ENCODE results near the gene SIK3. TPM values are rescaled to one million over a fixed set of nuclear protein-coding genes. Genes with fewer than 3 reads are reported as not detected.
A peak's percentile ranks its signal among the peaks of the same experiment; 100 is the strongest.

SIK3 gene
- total RNA-seq, 4 donors from 2014 or later = 45.0 to 70.2 (median 48.8) TPM

GRCh38 chr11:116856423-116856822, 241.8 kb downstream of the SIK3 start:
- peaks cover 0 to 81% (median 9%) of the 10 kb centered on the region in 3 donors for H3K36me3 ChIP-seq

DNA sequence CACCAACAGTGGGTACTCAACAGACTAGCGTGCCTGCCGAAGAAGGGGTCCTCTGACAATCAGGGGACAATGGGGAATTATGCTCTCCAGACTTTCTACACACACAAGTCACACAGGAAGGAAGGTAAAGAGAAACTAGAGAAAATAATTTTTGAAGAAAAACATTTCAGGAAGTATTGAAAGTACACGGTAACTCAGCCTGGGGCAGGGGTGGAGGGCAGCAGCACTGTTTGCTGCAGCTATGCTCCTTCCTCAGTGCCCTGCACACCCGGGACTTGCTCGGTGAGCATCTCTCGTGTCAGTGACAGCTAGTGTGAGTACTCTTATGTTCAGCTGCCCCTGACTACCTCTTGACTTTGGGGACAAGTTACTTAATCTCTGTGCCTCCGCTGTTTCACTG, 242.8 kb downstream of the SIK3 start:
- no peak overlapping the region for H3K27ac ChIP-seq
- no peak overlapping the region for H3K4me3 ChIP-seq
- no peaks in the 10 kb centered on the region for H3K27me3 ChIP-seq
- DNase-seq (ENCODE audit: low spot score in 2 of 2) = no peak
- peaks cover 0 to 71% (median 9%) of the 10 kb centered on the region in 3 donors for H3K36me3 ChIP-seq
- 83 to 90% methylated on average over 7 of the region's 7 CpGs for WGBS, 2 donors
- peaks cover 0 to 37% (median 30%) of the 10 kb centered on the region in 4 donors for H3K4me1 ChIP-seq
- TF ChIP-seq, protein P1, sequence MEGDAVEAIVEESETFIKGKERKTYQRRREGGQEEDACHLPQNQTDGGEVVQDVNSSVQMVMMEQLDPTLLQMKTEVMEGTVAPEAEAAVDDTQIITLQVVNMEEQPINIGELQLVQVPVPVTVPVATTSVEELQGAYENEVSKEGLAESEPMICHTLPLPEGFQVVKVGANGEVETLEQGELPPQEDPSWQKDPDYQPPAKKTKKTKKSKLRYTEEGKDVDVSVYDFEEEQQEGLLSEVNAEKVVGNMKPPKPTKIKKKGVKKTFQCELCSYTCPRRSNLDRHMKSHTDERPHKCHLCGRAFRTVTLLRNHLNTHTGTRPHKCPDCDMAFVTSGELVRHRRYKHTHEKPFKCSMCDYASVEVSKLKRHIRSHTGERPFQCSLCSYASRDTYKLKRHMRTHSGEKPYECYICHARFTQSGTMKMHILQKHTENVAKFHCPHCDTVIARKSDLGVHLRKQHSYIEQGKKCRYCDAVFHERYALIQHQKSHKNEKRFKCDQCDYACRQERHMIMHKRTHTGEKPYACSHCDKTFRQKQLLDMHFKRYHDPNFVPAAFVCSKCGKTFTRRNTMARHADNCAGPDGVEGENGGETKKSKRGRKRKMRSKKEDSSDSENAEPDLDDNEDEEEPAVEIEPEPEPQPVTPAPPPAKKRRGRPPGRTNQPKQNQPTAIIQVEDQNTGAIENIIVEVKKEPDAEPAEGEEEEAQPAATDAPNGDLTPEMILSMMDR (IDR thresholded peaks at IDR 0.05) = no peak
- TF ChIP-seq POLR2A (IDR thresholded peaks at IDR 0.05) = no peak
- no peak for TF ChIP-seq EP300 (IDR thresholded peaks at IDR 0.05)
- no peaks in the 10 kb centered on the region for H3K9me3 ChIP-seq

More at GRCh38 chr11:116856423-116856822, 241.8 kb downstream of the SIK3 start:
- TF ChIP-seq POLR2A (IDR thresholded peaks at IDR 0.05) (no peak), EP300 (IDR thresholded peaks at IDR 0.05) (no peak)
- TF ChIP-seq, protein P1 (IDR thresholded peaks at IDR 0.05) = no peak
- no peak for DNase-seq (ENCODE audit: low spot score in 2 of 2)
- Histone ChIP-seq H3K9me3 (no peaks in the 10 kb centered on the region), H3K4me3 (no peak overlapping the region), H3K27ac (no peak overlapping the region), H3K4me1 (peaks cover 0 to 32% (median 25%) of the 10 kb centered on the region in 4 donors), H3K27me3 (no peaks in the 10 kb centered on the region)
- 95 to 96% methylated on average over 5 of the region's 5 CpGs for WGBS, 2 donors

GRCh38 chr11:116853461-116854073, 244.7 kb downstream of the SIK3 start:
- H3K4me1 ChIP-seq = peaks cover 0 to 37% (median 30%) of the 10 kb centered on the region in 4 donors
- no peaks in the 10 kb centered on the region for H3K27me3 ChIP-seq
- H3K9me3 ChIP-seq = no peaks in the 10 kb centered on the region
- TF ChIP-seq EP300 (IDR thresholded peaks at IDR 0.05) (no peak), POLR2A (IDR thresholded peaks at IDR 0.05) (no peak)
- TF ChIP-seq, protein P1 (IDR thresholded peaks at IDR 0.05) = no peak
- WGBS, 2 donors = 60 to 69% methylated on average over 6 of the region's 6 CpGs
- no peak overlapping the region for H3K4me3 ChIP-seq
- no peak for DNase-seq (ENCODE audit: low spot score in 2 of 2)
- peak overlapping the region in 2 of 4 donors; percentile 23 to 55 for H3K27ac ChIP-seq
- peaks cover 0 to 67% (median 16%) of the 10 kb centered on the region in 3 donors for H3K36me3 ChIP-seq

DNA sequence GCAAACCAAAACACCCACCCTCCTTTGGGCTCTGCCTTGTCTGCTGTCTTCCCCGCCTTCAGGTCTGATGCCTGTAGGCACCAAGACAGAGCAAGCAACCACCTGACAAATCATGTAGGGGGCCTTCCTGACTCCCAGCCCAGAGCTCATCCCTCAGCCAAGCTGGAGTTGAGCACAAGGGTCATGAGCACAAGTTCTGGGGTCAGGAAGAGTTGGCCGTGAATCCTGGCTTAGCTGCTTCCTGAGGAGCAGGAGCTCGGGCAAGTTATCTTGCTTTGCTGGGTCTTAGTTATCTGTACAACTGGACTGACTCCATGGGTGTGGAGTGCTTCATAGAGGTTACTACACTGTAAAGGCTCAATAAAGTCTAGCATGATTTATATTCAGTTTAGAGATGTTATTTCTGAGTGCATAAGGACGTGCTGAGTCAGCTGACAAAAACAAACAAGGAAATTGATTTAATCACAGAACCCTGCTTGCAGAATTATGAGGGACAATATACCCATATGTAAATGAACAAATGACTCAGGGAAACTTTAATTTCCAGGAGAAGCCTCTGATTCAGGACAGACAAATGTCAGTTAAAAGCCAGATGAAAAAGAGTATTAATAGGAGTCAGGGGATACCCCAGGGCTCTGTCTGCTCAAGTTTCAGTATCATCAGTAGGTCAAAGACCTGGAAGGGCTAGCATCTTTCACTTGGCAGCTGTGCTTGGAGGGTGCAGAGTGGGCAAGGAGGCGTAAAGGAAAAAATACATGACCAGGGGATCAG, 245.8 kb downstream of the SIK3 start:
- no peak overlapping the region for H3K4me3 ChIP-seq
- TF ChIP-seq, protein P1 (IDR thresholded peaks at IDR 0.05) = no peak
- TF ChIP-seq EP300 (IDR thresholded peaks at IDR 0.05) (no peak), POLR2A (IDR thresholded peaks at IDR 0.05) (no peak)
- peaks cover 0 to 66% (median 14%) of the 10 kb centered on the region in 3 donors for H3K36me3 ChIP-seq
- no peaks in the 10 kb centered on the region for H3K27me3 ChIP-seq
- H3K27ac ChIP-seq = peak overlapping the region in 3 of 4 donors; percentile 31 to 58 (median 55)
- DNase-seq (ENCODE audit: low spot score in 2 of 2) = no peak
- peaks cover 0 to 37% (median 30%) of the 10 kb centered on the region in 4 donors for H3K4me1 ChIP-seq
- H3K9me3 ChIP-seq = no peaks in the 10 kb centered on the region
- 40 to 44% methylated on average over 5 of the region's 5 CpGs for WGBS, 2 donors

DNA sequence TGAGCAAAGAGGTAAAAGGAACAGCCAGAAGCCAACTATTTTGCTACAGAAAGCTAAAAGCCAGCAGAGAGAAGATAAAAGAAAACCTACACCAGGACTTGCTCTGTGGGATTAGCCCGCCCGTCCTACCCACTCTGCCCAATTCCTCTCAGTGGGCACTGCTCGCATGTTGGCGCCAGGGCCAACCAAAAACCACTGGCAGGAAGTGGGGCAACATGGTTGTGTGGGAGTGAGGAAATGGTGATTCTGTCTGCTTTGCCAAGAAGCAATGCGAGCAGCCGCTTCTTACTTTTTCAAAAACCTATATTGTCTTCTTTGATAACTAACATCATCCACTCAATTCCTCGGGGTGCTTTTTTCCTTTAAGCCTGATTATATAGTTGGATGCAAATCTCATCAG, 246.6 kb downstream of the SIK3 start:
- H3K9me3 ChIP-seq = no peaks in the 10 kb centered on the region

More for the DNA sequence above, 246.6 kb downstream of the SIK3 start:
- Histone ChIP-seq H3K27ac (peak overlapping the region in 2 of 4 donors; percentile 50 to 58), H3K36me3 (peaks cover 0 to 66% (median 15%) of the 10 kb centered on the region in 3 donors), H3K27me3 (no peaks in the 10 kb centered on the region), H3K4me1 (peaks cover 0 to 37% (median 30%) of the 10 kb centered on the region in 4 donors), H3K4me3 (no peak overlapping the region)
- no peak for DNase-seq (ENCODE audit: low spot score in 2 of 2)
- 43 to 61% methylated on average over 7 of the region's 7 CpGs for WGBS, 2 donors
- TF ChIP-seq, protein P1 (IDR thresholded peaks at IDR 0.05) = no peak
- TF ChIP-seq POLR2A (IDR thresholded peaks at IDR 0.05) (no peak), EP300 (IDR thresholded peaks at IDR 0.05) (no peak)
